K562 (cell line): ENCODE results near the gene RMP24.

Experiments used
- ATF3 ChIP-seq, 2 experiments: fragments of 450-650 bp in 1 of 2; sonication (generic) in 1 of 2; formaldehyde crosslinking in 1 of 2; IDR thresholded peaks in 1 of 2; conservative IDR thresholded peaks in 1 of 2; 2 replicates each; pipeline versions ENCODE4 v1.6.1 to v1.8.1; 2016 to 2023; ENCODE audit warnings: mild to moderate bottlenecking in 2 of 2, moderate library complexity in 2 of 2, inconsistent platforms in 1 of 2, missing genetic modification reagents in 1 of 2
- ELF4 ChIP-seq: fragments of 450-650 bp; formaldehyde crosslinking; IDR thresholded peaks from 2 replicates; pipeline ENCODE4 v1.4.0; 2022; ENCODE audit warnings: missing genetic modification characterization
- ELK3 ChIP-seq: fragments of 450-650 bp; formaldehyde crosslinking; IDR thresholded peaks from 2 replicates; pipeline ENCODE4 v1.4.0; 2020; ENCODE audit warnings: mild to moderate bottlenecking
- FOXP4 ChIP-seq: sonication (generic); formaldehyde crosslinking; IDR thresholded peaks from 2 replicates; pipeline ENCODE4 v1.8.0; 2022; ENCODE audit warnings: mild to moderate bottlenecking, missing genetic modification reagents, borderline replicate concordance
- MGA ChIP-seq: fragments of 450-650 bp; IDR thresholded peaks from 2 replicates; pipeline ENCODE4 v1.6.1; 2016; ENCODE audit warnings: mild to moderate bottlenecking, moderate library complexity
- ZNF133 ChIP-seq: fragments of 250-450 bp; sonication (Bioruptor Pico); IDR thresholded peaks from 2 replicates; pipeline ENCODE4 v1.4.0; 2020; ENCODE audit warnings: mild to moderate bottlenecking
- ZNF445 ChIP-seq: fragments of 250-450 bp; sonication (Bioruptor Pico); IDR thresholded peaks from 2 replicates; pipeline ENCODE4 v1.4.0; 2020; ENCODE audit warnings: low read depth, mild to moderate bottlenecking, moderate library complexity
- ZNF764 ChIP-seq: fragments of 250-450 bp; sonication (Bioruptor Pico); IDR thresholded peaks from 2 replicates; pipeline ENCODE4 v1.4.0; 2020; ENCODE audit warnings: low read depth, mild to moderate bottlenecking, moderate library complexity

Gene RMP24

GRCh38 chr18:35972197-35973000, at the start of gene RMP24 (continued):
- no peak; the same call in none of the 2 replicates for TF ChIP-seq MGA
- TF ChIP-seq FOXP4 (CRISPR knock-in tag), result no peak
- no peak for TF ChIP-seq ATF3 (IDR thresholded peaks at IDR 0.05)
- no peak for TF ChIP-seq ATF3 (CRISPR knock-in tag; conservative IDR thresholded peaks at IDR 0.05)
- TF ChIP-seq ZNF445 (CRISPR knock-in tag), result no peak
- TF ChIP-seq ELF4, result no peak
- no peak for TF ChIP-seq ZNF764 (CRISPR knock-in tag)
- TF ChIP-seq ZNF133 (CRISPR knock-in tag), result no peak
- TF ChIP-seq ELK3 (CRISPR knock-in tag), result no peak
